GM18519 (cell line): ENCODE results near the gene KRT24.

Experiments used
- ATAC-seq: cut with Tn5 transposase; IDR thresholded peaks from one replicate; pipeline ENCODE4 v1.9.1; 2021; ENCODE audit warnings: mild to moderate bottlenecking, moderate library complexity; ENCODE audit not compliant: unreplicated experiment, low FRiP score

Gene KRT24

GRCh38 chr17:40696651-40697072 is 6.9 kb downstream of the KRT24 start:
- ATAC-seq: no peak

DNA sequence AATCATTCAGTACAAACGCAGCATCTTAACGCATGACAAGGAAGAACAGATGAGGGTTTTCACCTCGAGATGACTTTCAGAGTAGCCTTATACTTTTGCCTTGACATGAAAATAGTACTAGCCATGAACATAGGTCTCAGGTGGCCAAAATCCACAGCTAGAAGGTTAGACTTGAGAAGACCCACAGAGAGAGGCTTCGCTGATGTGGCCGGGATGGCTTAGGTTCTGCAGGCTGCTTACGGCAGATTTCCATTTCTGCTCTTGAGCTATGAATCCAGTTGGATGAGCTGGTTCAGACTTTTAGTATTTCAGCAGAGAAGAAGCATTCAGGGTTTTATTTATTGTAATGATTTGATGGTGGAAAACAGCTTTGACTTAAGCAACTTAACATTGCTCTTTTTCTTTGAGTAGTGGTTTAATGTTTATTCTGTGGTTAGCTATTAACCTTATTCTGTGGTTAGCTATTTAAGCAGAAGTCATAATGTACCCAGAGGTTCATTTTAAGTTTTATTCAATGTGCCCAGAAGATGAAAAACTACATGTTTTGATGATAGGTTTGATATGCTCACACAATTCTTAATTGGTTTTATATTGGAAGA is 7.6 kb downstream of the KRT24 start:
- no peak for ATAC-seq

GRCh38 chr17:40694584-40694983 is 9.0 kb downstream of the KRT24 start:
- no peak for ATAC-seq

- no peak for ATAC-seq
These were observed 16.4 kb downstream of the KRT24 start for GRCh38 chr17:40687106-40687505.

GRCh38 chr17:40686192-40686591 is 17.4 kb downstream of the KRT24 start:
- no peak for ATAC-seq

- no peak for ATAC-seq
These were observed 22.6 kb downstream of the KRT24 start for GRCh38 chr17:40680998-40681397.

- ATAC-seq: no peak
These were observed 24.0 kb downstream of the KRT24 start for GRCh38 chr17:40679523-40679907.

DNA sequence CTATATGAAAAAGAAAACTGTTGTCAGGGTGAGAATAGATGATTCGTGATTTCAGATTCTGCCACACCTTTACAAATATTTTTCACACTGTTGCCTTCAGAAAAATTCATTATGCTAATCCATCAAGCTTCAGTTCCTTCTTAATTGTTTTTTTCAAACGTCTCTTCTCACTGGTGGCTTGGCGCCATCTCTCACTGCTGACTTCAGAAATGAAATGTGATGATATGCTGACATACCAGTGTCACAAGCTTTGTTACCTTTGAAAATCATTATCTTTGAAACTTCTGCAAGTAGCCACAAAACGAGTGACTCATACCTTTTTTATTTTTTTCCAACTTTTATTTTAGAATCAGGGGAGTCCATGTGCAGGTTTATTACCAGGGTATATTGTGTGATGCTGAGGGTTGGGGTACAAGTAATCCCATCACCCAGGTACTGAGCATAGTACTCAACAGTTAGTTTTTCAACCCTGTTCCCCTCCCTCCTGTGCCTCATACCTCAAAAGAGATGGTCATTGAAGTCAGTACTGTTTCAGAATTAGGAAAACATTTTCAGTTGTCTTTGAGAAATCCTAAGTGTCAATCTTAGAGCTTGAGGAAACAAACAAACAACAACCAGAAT is 24.5 kb downstream of the KRT24 start:
- no peak for ATAC-seq

DNA sequence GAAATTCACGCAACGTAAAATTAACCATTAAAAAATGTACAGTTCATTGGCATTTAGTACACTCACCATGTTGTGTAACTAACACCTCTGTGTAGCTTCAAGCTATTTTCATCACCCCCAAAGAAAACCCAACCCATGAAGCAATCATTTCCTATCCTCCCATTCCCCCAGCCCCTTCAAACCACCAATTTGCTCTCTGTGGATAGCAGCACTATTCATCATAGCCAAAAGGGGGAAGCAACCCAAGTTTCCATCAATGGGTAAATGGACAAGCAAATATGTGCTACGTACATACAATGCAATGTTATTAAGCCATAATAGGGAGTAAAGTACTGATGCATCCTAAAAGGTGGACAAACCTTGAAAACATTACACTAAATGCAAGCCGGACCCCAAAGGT is 27.6 kb downstream of the KRT24 start:
- ATAC-seq: no peak

GRCh38 chr17:40672654-40673053 is 30.9 kb downstream of the KRT24 start:
- ATAC-seq: no peak

- no peak for ATAC-seq
These were observed 32.3 kb downstream of the KRT24 start for GRCh38 chr17:40671282-40671681.

DNA sequence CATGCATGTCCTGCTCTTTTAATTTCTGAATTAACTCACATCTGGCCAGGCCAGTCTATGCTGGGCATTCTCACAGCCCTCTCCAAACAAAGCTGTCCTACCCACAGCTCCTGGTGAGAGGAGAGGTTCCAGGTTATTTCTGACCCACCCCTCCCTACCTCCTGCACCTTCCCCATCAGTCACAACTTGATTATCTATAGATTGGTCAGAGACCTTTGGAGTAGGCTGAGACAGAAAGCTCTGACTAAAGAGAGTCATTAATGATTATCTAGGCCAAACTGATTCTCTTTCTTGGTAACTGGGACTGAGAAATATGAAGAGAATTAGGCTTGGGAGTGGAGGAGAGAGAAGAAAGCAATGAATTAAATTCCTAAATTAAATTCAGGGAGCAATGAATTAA is 37.2 kb downstream of the KRT24 start:
- no peak for ATAC-seq

GRCh38 chr17:40664582-40665333 is 38.8 kb downstream of the KRT24 start, which contains the start of gene KRT222:
TSS of gene KRT222 (minus strand) at chr17:40665177. CDS start at chr17:40665099, 78 bp downstream.
- no peak for ATAC-seq

DNA sequence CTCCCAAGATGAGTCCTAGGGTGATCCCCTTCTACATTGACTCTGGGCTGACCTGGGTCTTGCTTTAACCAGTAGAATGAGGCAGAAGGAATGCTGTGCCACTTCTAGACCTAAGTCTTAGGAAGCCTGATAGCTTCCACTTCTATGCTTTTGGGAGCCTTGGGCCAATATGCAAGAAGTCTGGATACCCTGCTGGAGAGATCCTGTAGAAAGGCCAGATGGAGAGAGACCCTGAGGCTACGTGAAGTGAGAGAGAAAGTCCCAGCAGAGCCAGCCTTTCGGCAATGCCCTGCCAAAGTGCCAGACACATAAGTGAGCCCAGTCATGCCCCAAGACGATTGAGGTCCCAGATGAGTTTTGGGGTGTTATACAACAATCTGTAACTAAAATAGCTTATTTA is 40.3 kb downstream of the KRT24 start:
- no peak for ATAC-seq

DNA sequence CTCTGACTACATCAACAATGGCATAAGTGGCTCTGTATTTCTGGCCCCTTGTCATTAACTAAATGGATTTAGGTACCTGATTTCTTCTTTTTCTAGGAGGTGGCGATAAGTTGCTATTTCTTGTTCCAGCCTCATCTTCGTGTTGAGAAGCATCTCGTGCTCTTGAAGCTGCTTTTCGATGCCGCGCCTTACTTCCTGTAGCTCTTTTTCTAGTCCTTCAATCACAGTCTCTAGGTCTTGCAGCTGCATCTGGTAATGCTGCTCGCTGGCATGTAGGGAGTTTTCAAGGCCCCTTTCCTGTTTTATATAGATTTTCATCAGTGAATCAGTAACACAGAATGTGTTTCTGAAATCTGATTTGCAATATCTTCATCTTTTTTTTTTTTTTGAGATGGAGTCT is 43.6 kb downstream of the KRT24 start:
- ATAC-seq: no peak

GRCh38 chr17:40658396-40658795 is 45.2 kb downstream of the KRT24 start:
- no peak for ATAC-seq

- ATAC-seq: no peak
These were observed 51.6 kb downstream of the KRT24 start for GRCh38 chr17:40651939-40652338.

DNA sequence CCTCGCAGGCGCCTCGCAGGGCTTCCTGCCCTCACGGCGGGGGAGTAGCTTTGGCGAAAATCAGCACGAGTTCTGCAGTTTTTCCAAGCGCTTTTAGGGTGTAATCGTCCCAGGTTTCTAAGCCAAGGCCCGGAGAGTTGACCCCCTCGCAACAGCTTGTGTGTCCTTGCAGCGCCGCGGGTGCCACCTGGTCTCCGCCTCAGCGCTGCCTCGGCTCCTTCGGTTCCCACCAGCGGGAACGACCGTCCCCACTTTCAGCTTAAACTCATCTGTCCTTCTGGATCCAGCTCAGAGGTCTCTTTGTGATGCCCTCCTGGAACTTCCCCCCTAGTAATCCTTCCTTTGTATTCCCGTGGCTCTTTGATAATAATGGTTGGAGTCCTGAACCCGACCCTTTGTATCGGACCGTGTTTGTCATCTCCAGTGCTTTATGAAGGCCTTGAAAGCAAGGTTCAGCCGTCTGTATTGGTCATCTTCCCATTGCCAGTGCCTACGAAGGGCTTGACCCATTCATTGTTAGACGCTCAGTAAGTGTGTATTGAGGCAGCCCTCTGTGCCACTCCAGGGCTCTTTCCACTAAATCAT is 55.1 kb downstream of the KRT24 start:
- no peak for ATAC-seq
